Measurements from ENCODE around the gene HSPB2. TPM values are rescaled to one million over a fixed set of nuclear protein-coding genes. Genes with fewer than 3 reads are reported as not detected.

Gene HSPB2
- total RNA-seq, 1 experiment from 2014 or later = 1.6 TPM

DNA sequence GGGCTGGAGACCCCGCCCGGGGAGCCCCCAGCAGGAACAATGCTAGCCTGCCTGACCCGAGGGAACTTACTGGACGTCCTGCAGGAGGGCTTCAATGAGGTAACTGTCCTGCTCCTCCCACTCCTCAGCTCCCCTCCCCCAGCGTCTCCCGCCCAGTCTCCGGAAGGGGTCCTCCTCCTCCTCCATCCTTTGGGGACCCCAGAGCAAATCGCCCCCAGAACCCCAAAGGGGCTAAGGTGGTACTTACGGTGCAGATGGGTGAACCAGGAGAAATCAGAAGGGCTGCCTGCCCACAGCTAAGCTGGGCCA is 24.9 kb downstream of the HSPB2 start:
- no peak for DNase-seq (ENCODE audit: low read depth)

GRCh38 chr11:111937844-111938243 is 25.3 kb downstream of the HSPB2 start:
- DNase-seq (ENCODE audit: low read depth) = no peak

GRCh38 chr11:111938687-111939160 is 26.2 kb downstream of the HSPB2 start:
- DNase-seq (ENCODE audit: low read depth) = peak; percentile 82

GRCh38 chr11:111939836-111940604 is 27.5 kb downstream of the HSPB2 start:
- DNase-seq (ENCODE audit: low read depth) = peak; percentile 87

GRCh38 chr11:111941963-111942362 is 29.4 kb downstream of the HSPB2 start:
- DNase-seq (ENCODE audit: low read depth) = peak; percentile 95

DNA sequence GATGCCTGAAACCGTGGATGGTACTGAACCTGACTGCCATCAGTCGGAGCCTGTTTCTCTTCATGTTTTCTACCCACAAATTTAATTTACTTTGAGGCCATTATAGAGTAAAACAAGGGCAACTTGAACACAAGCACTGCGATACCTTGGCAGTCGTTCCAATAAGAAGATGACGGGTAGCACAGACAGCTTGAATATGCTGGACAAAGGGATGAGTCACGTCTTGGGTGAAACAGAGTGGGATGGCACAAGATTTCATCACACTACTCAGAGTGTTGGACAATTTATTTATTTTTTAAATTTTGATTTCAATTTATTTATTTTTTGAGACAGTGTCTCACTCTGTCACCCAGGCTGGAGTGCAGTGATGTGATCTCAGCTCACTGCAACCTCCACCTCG is 30.3 kb downstream of the HSPB2 start:
- peak; percentile 89 for DNase-seq (ENCODE audit: low read depth)

DNA sequence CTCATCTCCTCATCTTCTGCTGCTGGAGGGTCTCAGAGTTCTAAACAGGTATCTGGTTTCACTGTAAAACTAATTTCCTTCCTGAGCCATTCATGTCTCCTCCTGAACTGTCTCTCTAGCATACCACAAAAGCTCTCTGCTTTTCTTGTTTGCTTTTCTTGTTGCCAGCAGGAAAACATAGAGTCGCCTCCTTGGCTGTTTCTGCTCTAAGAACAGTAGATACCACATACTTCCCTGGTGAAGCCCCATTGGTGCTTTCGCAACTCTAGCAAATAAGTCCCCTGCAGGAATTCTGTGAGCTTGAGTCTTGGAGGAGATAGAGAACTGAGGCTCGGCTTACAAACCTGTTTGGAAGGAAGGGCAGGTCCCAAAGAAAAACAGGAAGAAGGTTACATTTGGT is 31.6 kb downstream of the HSPB2 start:
- peak; percentile 86 for DNase-seq (ENCODE audit: low read depth)

GRCh38 chr11:111944651-111945051 is 32.1 kb downstream of the HSPB2 start:
- DNase-seq (ENCODE audit: low read depth) = peak; percentile 98

DNA sequence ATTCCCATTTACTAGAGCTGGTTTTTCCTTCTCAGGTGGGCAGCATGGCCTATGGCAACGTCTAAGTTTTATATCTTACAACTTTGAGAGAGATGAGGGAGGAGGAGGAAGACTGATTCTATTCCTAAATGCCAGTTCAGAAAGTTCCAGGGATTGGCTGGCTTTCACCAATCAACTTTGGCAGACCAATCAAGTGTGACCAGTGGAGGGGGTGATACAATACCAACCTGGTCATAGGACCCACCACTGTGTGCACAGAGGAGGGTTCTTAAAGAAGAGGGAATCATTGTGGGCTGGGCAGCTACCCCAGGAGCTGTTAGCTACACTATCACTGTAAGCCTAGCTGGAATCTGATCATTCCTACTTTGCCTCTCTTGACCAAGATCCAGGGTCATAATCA is 32.7 kb downstream of the HSPB2 start:
- peak; percentile 81 for DNase-seq (ENCODE audit: low read depth)

DNA sequence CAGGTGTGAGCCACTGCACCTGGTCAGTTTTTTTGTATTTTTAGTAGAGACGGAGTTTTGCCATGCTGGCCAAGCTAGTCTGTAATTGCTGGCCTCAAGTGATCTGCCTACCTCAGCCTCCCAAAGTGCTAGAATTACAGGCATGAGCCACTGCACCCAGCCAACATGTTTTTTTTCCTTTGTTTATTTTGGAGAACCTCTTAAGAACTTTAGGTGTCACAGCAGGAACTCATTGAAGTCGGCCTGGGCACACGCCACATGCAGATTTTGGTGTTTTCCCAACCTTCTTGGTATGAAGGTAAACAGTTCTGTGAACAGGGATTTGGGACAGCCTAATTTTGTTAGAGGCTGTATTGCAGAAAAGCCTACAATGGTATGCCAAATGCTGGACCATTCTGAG is 34.0 kb downstream of the HSPB2 start:
- no peak for DNase-seq (ENCODE audit: low read depth)

- DNase-seq (ENCODE audit: low read depth) = no peak
Measured at GRCh38 chr11:111947143-111947542, 34.6 kb downstream of the HSPB2 start.

DNA sequence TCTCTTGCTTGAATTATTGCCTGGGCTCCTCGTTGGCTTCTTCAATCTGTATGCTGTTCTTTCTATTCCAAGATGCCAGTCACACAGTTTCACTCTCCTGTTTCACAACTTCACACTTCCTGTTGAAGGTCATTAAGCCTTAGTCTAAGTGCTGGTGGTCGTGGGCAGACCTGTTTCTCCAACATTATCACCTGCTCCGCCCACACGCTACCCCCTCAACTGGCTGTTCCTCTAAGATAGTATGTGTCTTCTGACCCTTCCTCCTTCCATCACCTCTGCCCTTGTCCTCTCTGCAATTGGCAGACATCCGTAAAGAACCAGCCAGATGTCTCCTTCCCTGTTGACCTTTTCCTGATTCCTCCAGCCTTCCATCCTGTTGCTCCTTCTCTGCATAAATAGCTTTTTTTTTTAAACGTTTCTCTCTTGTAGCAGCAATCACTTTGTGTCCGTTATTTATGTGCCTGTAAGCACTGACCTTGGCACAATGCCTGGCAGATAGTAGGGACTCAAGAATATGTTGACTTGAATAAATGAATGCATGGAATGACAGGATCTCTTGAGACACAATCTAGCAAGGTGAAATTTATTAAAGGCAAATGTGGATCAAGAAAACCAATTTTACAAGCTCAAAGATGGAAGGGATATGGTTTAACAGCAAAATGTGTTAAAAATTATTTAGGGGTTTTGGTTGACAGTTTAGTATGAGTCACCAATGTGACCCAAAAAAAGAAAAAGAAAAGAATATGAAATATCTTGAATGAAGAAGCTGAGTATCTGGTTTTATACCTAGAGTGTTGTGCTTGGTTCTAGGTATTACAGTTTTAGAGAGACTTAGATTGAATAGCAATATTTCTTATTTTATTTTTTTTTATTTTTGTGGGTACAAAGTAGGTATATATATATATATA is 37.2 kb downstream of the HSPB2 start:
- no peak for DNase-seq (ENCODE audit: low read depth)

DNA sequence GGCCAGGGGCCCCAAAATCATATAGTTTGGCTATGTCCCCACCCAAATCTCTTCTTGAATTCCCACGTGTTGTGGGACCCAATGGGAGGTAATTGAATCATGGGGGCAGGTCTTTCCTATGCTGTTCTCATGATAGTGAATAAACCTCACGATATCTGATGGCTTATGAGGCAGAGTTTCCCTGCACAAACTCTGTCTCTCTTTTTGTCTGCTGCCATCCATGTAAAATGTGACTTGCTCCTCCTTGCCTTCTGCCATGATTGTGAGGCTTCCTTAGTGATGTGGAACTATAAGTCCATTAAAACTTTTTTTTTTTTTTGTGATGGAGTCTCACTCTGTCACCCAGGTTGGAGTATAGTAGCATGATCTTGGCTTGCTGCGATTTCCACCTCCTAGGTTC is 39.0 kb downstream of the HSPB2 start:
- no peak for DNase-seq (ENCODE audit: low read depth)

DNA sequence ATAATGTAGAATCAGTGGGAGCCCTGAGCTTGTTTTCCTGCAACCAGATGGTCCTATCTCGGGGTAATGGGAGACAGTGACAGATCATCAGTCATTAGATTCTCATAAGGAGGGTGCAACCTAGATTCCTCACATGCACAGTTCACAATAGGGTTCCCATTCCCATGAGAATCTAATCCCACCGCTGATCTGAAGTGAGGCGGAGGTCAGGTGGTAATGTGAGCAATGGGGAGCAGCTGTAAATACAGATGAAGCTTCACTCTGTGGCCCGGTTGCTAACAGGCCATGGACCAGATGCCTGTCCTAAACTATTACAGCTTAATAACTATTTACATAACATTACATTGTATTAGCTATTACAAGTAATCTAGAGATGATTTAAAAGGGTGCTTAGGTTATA is 41.6 kb downstream of the HSPB2 start:
- peak; percentile 77 for DNase-seq (ENCODE audit: low read depth)

DNA sequence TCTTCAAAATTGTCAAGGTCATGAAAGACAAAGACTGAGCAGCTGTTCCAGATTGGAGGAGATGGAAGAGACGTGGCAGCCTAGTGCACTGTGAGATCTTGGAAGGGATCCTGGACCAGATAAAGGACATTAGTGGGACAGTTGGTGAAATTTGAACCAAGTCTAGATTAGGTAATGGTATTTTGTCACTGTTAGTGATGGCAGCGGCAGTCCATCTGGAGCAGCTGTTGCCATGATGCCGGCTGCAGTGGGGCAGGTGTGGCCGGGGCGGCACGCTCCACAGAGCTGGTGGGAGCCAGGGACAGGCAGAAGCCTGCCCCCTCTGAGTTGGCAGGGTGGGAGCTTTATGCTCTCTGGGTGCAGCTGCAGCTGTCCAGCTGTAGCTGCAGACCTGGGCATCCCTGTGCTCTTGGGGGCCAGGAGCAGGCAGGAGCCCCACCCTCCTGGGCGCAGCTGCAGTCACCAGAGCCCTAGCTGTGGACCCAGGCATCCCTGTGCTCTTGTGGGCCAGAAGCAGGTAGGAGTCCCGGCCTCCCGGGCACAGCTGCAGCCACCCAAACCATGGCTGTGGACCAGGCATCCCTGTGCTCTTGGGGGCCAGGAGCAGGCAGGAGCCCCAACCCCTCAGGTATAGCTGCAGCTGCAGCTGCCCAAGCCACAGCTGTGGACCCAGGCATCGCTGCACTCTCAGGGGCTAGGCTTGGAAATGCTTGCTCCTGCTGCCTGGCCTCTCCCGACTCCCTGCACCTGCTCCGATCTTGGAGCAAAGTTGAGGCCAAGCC is 45.3 kb downstream of the HSPB2 start:
- peak; percentile 85 for DNase-seq (ENCODE audit: low read depth)

GRCh38 chr11:111960916-111961315 is 48.4 kb downstream of the HSPB2 start:
- no peak for DNase-seq (ENCODE audit: low read depth)

GRCh38 chr11:111961389-111962300 is 49.1 kb downstream of the HSPB2 start:
- no peak for DNase-seq (ENCODE audit: low read depth)
